Measurements from ENCODE around the gene ERAL1. TPM values are rescaled to one million over a fixed set of nuclear protein-coding genes. Genes with fewer than 3 reads are reported as not detected.

ERAL1 gene
- total and polyA plus RNA-seq, 2 of the 13 experiments (the other 11 are each of a cell fraction or from before 2014, with no cell fraction given), result 46.9 to 72.2 TPM

- TF ChIP-seq, protein P1, sequence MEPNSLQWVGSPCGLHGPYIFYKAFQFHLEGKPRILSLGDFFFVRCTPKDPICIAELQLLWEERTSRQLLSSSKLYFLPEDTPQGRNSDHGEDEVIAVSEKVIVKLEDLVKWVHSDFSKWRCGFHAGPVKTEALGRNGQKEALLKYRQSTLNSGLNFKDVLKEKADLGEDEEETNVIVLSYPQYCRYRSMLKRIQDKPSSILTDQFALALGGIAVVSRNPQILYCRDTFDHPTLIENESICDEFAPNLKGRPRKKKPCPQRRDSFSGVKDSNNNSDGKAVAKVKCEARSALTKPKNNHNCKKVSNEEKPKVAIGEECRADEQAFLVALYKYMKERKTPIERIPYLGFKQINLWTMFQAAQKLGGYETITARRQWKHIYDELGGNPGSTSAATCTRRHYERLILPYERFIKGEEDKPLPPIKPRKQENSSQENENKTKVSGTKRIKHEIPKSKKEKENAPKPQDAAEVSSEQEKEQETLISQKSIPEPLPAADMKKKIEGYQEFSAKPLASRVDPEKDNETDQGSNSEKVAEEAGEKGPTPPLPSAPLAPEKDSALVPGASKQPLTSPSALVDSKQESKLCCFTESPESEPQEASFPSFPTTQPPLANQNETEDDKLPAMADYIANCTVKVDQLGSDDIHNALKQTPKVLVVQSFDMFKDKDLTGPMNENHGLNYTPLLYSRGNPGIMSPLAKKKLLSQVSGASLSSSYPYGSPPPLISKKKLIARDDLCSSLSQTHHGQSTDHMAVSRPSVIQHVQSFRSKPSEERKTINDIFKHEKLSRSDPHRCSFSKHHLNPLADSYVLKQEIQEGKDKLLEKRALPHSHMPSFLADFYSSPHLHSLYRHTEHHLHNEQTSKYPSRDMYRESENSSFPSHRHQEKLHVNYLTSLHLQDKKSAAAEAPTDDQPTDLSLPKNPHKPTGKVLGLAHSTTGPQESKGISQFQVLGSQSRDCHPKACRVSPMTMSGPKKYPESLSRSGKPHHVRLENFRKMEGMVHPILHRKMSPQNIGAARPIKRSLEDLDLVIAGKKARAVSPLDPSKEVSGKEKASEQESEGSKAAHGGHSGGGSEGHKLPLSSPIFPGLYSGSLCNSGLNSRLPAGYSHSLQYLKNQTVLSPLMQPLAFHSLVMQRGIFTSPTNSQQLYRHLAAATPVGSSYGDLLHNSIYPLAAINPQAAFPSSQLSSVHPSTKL (CRISPR knock-in tag; IDR thresholded peaks at IDR 0.05), result peak; percentile 39; the same call in 1 of the 2 replicates
- TF ChIP-seq, protein P2, sequence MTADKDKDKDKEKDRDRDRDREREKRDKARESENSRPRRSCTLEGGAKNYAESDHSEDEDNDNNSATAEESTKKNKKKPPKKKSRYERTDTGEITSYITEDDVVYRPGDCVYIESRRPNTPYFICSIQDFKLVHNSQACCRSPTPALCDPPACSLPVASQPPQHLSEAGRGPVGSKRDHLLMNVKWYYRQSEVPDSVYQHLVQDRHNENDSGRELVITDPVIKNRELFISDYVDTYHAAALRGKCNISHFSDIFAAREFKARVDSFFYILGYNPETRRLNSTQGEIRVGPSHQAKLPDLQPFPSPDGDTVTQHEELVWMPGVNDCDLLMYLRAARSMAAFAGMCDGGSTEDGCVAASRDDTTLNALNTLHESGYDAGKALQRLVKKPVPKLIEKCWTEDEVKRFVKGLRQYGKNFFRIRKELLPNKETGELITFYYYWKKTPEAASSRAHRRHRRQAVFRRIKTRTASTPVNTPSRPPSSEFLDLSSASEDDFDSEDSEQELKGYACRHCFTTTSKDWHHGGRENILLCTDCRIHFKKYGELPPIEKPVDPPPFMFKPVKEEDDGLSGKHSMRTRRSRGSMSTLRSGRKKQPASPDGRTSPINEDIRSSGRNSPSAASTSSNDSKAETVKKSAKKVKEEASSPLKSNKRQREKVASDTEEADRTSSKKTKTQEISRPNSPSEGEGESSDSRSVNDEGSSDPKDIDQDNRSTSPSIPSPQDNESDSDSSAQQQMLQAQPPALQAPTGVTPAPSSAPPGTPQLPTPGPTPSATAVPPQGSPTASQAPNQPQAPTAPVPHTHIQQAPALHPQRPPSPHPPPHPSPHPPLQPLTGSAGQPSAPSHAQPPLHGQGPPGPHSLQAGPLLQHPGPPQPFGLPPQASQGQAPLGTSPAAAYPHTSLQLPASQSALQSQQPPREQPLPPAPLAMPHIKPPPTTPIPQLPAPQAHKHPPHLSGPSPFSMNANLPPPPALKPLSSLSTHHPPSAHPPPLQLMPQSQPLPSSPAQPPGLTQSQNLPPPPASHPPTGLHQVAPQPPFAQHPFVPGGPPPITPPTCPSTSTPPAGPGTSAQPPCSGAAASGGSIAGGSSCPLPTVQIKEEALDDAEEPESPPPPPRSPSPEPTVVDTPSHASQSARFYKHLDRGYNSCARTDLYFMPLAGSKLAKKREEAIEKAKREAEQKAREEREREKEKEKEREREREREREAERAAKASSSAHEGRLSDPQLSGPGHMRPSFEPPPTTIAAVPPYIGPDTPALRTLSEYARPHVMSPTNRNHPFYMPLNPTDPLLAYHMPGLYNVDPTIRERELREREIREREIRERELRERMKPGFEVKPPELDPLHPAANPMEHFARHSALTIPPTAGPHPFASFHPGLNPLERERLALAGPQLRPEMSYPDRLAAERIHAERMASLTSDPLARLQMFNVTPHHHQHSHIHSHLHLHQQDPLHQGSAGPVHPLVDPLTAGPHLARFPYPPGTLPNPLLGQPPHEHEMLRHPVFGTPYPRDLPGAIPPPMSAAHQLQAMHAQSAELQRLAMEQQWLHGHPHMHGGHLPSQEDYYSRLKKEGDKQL (CRISPR knock-in tag; IDR thresholded peaks at IDR 0.05; ENCODE audit: low read depth), result no peak
- no peak for TF ChIP-seq STAG1 (CRISPR knock-in tag; IDR thresholded peaks at IDR 0.05)
- TF ChIP-seq ZNF574 (CRISPR knock-in tag; IDR thresholded peaks at IDR 0.05), result peak; percentile 14; the same call in 1 of the 2 replicates
- no peak for TF ChIP-seq AGO1 (IDR thresholded peaks at IDR 0.05; ENCODE audit: low read depth, low read length, poor library complexity, severe bottlenecking)
- TF ChIP-seq ATF3 (CRISPR knock-in tag; IDR thresholded peaks at IDR 0.05), result peak; percentile 92
- TF ChIP-seq ZFX (CRISPR knock-in tag; IDR thresholded peaks at IDR 0.05; ENCODE audit: low read depth), result peak; percentile 33; the same call in 1 of the 2 replicates
- TF ChIP-seq SMARCE1 (IDR thresholded peaks at IDR 0.05; ENCODE audit: borderline replicate concordance), result no peak
- peak; percentile 67; the same call in 1 of the 2 replicates for TF ChIP-seq SKIL (CRISPR knock-in tag; IDR thresholded peaks at IDR 0.05; ENCODE audit: borderline replicate concordance)
Measured at GRCh38 chr17:28900986-28901726, 46.3 kb downstream of the ERAL1 start (continued).

All from HepG2 (cell line).